ENCODE results near the gene POLL.

- TF ChIP-seq CSRNP3 (CRISPR knock-in tag; IDR thresholded peaks at IDR 0.05) (no peak), CREB5 (CRISPR knock-in tag; IDR thresholded peaks at IDR 0.05; ENCODE audit: low read depth) (no peak), BACH2 (CRISPR knock-in tag; IDR thresholded peaks at IDR 0.05; ENCODE audit: borderline replicate concordance) (no peak), ZNF8 (CRISPR knock-in tag; IDR thresholded peaks at IDR 0.05) (no peak), RARB (CRISPR knock-in tag; IDR thresholded peaks at IDR 0.05) (no peak), TSHZ2 (CRISPR knock-in tag; IDR thresholded peaks at IDR 0.05) (no peak), PPARA (CRISPR knock-in tag; IDR thresholded peaks at IDR 0.05; ENCODE audit: borderline replicate concordance) (no peak), ZC3H10 (CRISPR knock-in tag; IDR thresholded peaks at IDR 0.05) (no peak), CSDC2 (CRISPR knock-in tag; IDR thresholded peaks at IDR 0.05) (no peak), PATZ1 (CRISPR knock-in tag; IDR thresholded peaks at IDR 0.05; ENCODE audit: borderline replicate concordance) (no peak)
Observed at GRCh38 chr10:101624526-101625102, 36.6 kb upstream of the POLL start.

All from SK-N-SH treated with all-trans-retinoic acid at 6 μM for 48 hours (cell line).